ENCODE results near the gene GNL3. TPM values are rescaled to one million over a fixed set of nuclear protein-coding genes. Genes with fewer than 3 reads are reported as not detected.

Gene GNL3
- polyA plus RNA-seq, 4 donors, result 80.6 to 118 (median 114) TPM

- no peak for DNase-seq (ENCODE audit: low read depth in 4 of 4, low spot score in 3 of 4)
These were observed 1.6 kb upstream of the GNL3 start for GRCh38 chr3:52684184-52684583.

GRCh38 chr3:52685285-52685708 lies 535 bp upstream of the GNL3 start:
- peak in 2 of 4 donors; percentile 41 to 48 for DNase-seq (ENCODE audit: low read depth in 4 of 4, low spot score in 3 of 4)

- no peak for DNase-seq (ENCODE audit: low read depth in 4 of 4, low spot score in 3 of 4)
These were observed 2.4 kb downstream of the GNL3 start for GRCh38 chr3:52688266-52688665.

GRCh38 chr3:52689151-52689550 lies 3.3 kb downstream of the GNL3 start:
- DNase-seq (ENCODE audit: low read depth in 4 of 4, low spot score in 3 of 4), result no peak

- DNase-seq (ENCODE audit: low read depth in 4 of 4, low spot score in 3 of 4), result no peak
These were observed 4.7 kb downstream of the GNL3 start for GRCh38 chr3:52690560-52690959.

- no peak for DNase-seq (ENCODE audit: low read depth in 4 of 4, low spot score in 3 of 4)
These were observed 7.2 kb downstream of the GNL3 start for GRCh38 chr3:52693071-52693470.

GRCh38 chr3:52694528-52695189 lies 8.8 kb downstream of the GNL3 start:
- DNase-seq (ENCODE audit: low read depth in 4 of 4, low spot score in 3 of 4), result no peak

GRCh38 chr3:52695798-52696671 lies 10.2 kb downstream of the GNL3 start:
- DNase-seq (ENCODE audit: low read depth in 4 of 4, low spot score in 3 of 4), result no peak

GRCh38 chr3:52696830-52697631 lies 11.2 kb downstream of the GNL3 start:
- no peak for DNase-seq (ENCODE audit: low read depth in 4 of 4, low spot score in 3 of 4)

GRCh38 chr3:52697632-52697965 lies 11.8 kb downstream of the GNL3 start:
- DNase-seq (ENCODE audit: low read depth in 4 of 4, low spot score in 3 of 4), result no peak

GRCh38 chr3:52703341-52703740 lies 17.5 kb downstream of the GNL3 start:
- DNase-seq (ENCODE audit: low read depth in 4 of 4, low spot score in 3 of 4), result no peak

GRCh38 chr3:52704611-52705437 lies 19.0 kb downstream of the GNL3 start:
- no peak for DNase-seq (ENCODE audit: low read depth in 4 of 4, low spot score in 3 of 4)

- no peak for DNase-seq (ENCODE audit: low read depth in 4 of 4, low spot score in 3 of 4)
These were observed 19.5 kb downstream of the GNL3 start for GRCh38 chr3:52705438-52705687.

GRCh38 chr3:52705688-52706686 lies 20.2 kb downstream of the GNL3 start, which contains the start of the genes GLT8D1 and SPCS1:
Gene GLT8D1 (minus strand): TSS chr3:52705791. CDS start chr3:52700460, 5,331 bp downstream.
Gene SPCS1 (plus strand): TSS chr3:52706106. CDS start chr3:52706247, 141 bp downstream.
- peak; percentile 75 to 82 (median 77) for DNase-seq (ENCODE audit: low read depth in 4 of 4, low spot score in 3 of 4)

GRCh38 chr3:52707585-52707984 lies 21.8 kb downstream of the GNL3 start:
- DNase-seq (ENCODE audit: low read depth in 4 of 4, low spot score in 3 of 4), result no peak

GRCh38 chr3:52710512-52710911 lies 24.7 kb downstream of the GNL3 start:
- no peak for DNase-seq (ENCODE audit: low read depth in 4 of 4, low spot score in 3 of 4)

- no peak for DNase-seq (ENCODE audit: low read depth in 4 of 4, low spot score in 3 of 4)
These were observed 26.7 kb downstream of the GNL3 start for GRCh38 chr3:52712291-52713212.

Data from left renal pelvis (tissue), 4 donors.